ENCODE measurements around the gene FARSB.

FARSB gene

DNA sequence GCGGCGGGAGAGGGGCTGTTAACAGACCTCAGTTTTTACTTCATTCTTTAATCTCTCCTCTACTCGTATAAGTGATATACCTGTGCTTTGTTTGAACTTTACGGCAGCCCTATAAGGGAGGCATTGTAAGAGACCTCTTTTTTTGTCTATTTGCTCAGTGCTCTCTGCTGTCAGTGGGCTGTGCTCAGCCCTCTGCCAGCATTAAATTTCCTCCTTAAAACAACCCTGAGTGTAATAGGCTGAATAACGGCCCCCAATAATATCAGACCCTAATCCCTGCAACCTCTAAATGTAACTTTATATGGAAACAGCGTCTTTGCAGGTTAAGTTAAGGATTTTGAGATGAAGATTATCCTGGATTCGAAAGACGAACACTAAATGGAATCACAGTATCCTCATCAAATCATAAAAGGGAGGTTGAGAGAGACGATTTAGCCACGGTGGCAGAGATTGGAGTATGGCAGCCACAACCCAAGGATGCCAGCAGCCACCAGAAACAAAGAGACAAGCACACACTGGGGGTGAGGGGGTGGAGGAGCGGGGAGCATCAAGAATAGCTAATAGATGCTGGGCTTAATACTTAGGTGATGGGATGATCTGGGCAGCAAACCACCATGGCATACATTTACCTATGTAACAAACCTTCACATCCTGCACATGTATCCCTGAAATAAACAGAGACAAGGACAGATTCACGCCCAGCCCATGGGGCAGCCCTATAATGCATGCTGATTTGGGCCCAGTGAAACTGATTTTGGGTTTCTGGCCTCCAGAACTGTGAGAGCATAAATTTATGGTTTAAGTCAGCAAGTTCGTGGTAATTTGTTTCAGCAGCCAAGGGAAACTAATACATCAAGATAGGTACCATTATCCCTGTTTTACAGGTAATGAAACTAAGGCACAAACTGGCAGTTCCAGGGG lies 894 bp upstream of the FARSB start:
- no peak for DNase-seq

DNA sequence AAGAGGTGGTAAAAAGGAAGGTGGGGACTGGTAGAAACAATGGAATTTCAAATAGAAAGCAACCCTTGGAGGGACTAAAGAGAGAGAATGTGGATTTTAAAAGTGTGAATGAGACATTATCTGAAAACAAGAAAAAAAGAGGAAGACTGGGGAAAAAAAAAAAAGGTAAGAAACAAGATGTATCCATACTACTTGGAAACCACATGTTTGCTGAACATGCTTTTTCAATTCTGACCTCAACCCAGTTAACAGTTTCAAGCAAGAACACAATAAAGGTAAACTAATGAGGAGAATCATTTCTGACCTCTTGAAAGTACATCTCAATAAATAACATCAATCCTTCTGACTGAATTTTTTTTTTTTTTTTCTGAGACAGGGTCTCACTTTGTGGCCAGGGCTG lies 2.6 kb downstream of the FARSB start:
- DNase-seq, result no peak

DNA sequence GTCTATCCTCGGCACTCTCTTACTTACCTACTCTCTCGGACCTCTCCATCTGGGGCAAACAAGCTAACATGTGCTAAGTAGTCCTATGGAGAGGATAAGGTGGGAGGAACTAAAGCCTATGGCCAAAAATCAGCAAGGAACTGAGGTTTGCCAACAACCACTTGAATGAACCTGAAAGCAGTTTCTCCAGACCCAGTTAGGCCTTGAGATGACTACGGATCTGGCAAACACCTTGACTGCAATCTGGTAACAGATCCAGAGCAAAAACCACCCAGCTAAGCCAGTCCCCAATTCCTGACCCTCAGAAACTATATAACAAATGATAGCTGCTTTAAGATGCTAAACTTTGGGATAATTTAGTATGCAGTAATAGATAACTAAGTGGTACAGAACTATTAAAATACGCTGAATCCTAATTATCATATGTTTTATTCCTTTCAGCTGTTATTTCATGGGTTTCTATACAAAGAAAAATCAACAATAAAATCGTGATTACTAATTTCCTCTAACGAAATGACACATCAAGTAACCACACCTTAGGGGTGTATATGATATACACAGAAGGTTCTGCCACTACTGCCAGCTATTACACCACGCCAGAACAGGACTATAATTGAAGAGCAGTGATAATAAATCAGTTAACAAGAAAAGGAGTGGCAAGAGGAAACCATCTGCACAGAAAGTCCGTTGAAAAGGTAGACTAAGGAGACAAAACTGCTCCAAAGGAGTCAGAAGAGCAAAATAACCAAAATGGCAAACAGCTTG lies 3.2 kb downstream of the FARSB start:
- DNase-seq, result no peak

DNA sequence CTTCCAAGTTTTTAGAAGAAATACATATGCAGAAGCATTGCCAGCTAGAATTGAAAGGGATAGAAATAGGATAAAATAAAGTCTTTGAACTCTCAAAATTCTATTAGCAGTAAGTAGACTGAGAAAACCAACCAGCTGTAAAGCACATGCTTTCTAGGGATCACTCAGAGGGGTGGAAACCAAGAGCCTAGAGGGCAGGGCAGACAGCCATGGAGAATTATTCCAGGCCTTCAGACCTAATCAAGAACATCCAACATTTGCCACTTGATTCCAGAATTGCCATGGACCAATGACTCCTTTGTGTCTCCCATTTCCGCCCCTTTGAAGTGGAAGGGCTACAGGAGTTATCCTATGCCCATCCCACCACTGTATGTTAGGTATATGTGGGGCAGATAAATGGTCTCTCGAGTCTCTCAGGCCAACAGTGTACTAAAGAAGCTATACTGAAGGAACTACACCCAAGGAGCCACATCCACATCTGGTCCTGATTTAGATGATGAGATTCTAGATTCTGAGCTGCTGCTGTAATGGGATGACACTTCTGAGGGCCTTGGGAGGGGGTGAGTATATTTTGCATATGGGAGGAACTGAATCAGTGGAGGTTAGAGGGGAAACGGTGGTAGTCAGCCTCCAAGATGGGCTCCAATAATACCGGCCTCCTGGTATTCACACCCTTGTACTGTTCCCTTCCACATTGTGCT lies 4.0 kb downstream of the FARSB start:
- DNase-seq, result no peak

DNA sequence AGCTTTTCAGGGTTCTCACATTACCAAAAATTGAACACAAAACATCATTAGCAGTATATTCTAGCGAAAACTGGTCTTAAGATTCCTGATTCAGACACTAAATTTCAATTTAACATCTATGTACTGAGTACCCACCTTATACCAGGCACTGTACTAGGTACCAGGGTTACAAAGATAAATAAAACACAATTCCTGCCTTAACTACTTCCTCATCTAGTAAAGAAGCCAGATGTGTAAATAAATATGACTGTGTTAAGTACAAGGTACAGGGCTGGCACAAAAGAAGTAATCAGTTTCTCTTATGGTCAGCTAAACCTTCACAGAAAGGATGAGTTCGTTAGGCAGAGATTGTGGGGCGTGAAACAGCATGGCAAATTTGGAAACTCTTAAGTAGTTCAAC lies 6.1 kb downstream of the FARSB start:
- DNase-seq, result no peak

DNA sequence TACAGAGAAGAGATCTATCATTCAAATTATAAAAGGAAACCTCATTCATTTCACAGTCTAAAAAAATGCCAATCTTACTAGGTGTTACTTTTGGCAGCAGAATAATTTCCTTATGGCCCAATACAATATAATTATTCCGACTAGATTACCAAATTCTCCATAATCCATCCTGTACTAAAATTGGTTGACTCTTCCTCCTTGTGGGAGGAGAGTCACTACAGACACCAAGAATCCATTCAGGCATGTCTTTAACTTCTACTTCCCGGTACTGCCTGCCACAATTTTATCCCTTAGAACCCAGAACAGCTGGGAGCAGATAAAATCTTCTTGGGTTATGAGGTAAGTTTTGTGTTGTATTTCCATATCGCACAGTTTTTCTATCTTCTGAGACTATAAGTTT lies 9.9 kb downstream of the FARSB start:
- no peak for DNase-seq

DNA sequence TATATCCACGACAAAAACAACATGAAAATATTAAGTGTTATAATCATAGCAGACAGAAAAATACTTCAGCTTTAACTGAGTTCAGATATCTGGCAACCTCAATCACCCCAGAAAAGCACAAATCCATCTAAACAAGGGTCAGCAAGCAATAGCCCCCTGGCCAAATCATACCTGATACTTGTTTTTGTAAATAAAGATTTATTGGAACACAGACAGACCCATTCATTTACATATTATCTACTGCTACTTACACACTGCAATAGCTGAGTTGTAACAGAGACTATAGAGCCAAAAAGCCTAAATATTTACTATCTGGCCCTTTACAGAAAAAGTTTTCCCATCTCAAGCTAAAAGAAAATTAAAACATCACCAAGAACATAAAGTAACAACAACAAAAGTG lies 12.8 kb downstream of the FARSB start:
- no peak for DNase-seq

DNA sequence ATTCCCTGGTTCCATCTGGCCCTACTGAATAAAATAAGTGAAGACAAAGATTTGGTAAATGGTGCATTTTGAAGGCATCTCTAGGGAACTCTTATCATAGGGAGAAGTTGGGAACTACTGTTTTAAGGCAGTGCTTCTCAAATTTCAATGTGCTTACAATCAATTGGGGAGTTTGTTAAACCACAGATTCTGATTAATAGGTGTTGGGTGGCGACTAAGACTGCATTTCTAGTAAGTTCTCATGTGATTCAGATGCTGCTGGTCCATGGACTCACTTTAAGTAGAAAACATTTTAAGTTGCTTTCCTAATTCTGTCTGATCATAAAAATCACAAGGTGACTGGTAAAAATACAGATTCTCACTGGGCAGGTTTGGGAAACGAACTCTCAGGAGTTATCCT lies 14.6 kb downstream of the FARSB start:
- no peak for DNase-seq

DNA sequence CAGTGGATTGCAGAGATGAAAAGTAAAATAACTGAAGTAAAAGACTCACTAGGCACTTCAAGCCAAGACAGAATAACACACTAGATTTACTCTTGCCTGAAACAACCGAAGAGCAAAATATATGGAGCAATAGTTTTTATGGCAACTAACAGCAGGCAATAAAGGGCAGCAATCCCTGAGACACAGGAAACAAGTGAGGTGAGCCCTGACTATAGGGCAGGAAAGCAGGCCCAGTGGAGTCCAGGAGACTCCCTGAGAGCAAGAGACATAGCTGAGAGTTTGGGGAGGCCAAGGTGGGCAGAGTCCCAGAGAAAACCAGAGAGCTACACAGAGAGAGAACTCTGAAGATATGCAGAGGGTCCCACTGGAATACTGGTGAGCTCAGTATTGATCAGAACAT lies 18.8 kb downstream of the FARSB start:
- no peak for DNase-seq

DNA sequence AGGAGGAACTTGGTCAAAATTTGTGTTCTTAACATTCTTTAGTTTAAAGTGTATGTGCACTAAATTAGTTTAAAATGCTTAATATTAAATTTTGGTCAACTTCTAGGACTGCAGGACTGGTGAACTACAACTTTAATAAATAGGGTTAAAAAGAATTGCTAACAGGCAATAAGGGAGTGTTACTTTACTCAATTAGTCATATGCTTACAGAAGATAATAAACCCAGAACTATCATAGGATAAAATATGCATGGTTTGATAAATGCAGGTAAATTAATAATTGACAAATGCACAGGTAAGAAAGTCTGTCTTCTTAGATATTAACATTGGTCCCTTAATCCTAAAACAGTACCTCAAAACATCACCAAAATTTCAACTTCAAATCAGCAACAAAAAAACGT lies 20.6 kb downstream of the FARSB start:
- no peak for DNase-seq

DNA sequence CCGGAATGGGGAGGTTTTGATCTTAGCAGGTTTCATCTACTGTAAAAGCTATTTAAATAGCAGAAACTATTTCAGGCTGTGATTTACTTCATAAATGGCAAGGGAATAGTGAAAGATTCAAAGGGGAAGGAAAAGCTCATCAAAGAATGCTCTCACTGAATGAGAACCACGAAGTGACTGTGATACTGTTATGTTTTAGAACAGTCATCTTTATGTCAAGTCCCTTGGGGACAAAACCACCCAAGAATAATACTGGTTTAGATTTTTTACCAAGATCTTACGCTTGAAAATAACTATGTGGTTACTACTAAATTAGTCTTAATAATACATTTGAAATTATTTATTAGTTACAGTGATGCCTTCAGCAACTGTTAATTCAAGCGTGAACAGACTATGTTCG lies 28.1 kb downstream of the FARSB start:
- no peak for DNase-seq

DNA sequence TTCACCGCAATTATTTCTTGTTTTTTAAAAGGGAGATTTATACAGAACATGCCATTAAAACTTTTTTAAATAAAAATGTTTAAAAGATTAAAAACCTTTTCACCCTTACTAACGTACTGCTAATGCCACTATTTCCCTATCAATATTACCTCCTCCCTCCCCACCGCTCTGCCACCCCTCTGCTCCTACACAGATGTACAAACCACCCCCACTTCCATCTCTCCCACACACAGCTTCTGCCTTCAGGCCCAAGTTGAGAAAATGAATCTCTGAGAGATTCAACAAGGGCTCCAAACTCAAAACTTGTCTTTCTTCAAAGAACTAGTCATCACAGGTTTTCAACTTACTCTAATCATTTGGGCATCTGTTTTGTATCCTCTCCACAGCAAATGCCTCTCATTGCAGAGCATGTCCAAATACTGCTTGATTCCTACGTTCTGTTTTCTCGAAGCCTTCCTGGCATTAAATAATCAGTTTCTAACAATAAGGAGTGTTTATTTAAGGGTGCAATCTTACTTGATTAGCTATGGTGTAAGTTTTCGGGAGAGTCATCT lies 32.1 kb downstream of the FARSB start:
- DNase-seq, result no peak

DNA sequence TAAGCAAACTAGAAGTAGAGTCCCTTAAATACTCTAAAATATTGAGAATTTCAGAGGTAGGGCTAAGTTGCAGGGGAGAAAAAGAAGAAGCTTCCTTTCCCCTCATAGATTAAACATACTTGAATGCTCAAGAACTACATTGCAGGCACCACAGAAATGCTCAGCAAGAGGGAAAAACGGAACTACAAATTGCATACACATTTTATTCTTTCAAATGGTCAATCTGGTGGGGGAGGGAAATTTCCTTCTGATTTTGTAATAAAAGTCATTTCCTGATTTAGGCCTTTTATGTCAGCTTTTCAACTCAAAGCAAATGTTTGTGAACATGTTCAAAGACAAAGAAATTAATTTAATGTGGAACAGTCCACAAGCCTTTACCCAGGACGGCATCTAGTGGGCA lies 33.0 kb downstream of the FARSB start:
- DNase-seq, result no peak

DNA sequence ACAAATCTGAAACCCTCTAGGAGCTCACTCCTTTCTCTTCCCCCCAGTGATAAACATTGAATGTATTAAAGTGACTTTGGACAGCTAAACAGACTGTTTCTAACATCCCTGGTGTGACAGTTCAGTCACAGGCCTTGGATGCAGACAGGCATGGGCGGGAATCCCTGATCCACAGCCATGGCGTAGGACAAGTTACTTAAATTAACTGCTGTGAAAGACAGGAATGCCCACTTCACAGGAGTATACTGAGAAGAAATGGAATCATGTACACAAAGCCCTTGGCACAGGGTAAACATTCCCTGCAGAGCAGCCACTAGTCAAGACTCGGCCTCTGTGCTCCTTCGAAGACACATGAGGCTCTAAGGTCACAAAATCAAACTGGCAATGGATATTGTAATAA lies 34.0 kb downstream of the FARSB start:
- no peak for DNase-seq

DNA sequence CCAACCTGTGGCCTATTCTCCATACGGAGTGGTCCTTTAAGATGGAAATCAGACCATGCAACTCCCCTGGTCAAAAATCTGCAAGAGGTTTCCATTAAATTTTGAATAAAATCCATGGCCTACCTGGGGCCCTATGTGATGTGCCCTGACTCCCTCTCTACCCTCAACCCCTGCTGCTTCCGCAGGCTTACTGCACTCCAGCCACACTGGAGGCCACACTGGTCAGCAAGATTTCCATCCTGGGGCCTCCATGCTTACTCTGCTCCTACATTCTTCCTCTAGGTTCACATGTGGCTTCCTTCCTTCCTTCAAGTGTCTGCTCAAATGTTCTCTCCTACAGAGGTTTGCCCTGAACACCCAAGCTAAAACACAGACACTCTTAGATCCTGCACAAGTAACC lies 40.6 kb downstream of the FARSB start:
- no peak for DNase-seq

DNA sequence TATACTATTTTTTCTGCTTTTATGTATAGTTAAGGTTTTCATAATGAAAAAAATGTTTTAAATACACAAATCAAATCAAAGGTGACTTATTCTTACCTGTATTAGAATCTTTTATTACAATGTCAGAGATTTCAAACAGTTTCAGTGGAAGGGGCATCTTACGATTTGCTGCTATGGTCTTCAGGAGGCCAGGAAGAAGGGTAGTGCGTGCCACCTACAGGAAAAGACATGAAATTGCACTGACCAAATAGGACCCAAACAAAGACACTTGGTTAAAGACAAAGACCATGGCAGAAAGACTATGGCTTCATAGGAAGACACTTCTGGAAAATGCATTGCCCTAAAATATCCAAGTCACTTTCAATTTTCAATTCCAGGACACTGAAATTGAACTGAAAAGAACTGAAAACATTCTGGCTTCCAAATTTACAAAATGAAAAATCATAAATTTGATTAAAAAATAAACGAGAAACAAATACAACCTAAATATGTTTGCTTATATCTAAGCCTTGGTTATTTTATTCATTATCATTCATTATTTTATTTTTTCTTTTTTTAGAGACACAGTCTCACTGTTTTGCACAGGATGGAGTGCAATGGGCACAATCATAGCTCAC lies 42.1 kb downstream of the FARSB start:
- DNase-seq, result peak; percentile 48

DNA sequence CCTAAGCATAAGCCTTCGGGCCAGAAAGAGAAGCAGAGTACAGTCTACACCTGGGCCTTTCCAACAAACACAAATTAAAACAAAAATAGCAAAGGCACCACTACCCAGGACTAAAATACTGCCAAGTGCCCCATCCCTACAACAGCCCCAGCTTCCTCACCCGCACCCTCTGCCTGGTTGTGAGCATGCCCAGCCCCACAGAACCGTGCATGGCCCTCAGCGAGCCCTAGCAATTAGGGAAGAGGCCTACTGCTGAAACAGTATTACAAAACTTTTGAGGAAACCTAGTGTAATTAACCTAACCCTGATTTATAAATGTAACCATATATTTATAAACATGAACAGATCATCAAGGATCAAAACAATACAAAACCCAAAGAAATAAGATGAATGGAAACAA lies 44.2 kb downstream of the FARSB start:
- DNase-seq, result no peak

DNA sequence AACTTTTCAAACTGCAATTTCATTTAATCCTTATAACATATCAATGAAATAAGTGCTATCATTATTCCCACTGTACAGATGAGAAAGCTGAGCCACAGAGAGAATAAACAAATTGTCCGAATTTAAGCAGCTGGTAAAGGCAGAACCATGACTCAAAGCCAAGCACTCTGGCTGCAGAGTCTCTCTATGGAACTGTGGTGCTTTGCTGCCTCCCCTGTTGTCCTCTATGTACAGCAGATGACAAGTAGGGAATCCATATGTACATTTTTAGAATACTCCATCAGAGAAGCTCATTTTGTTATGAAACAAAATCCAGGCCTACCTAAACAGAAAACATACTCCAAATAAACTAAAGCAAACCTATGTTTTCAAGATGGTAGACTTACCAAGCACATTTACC lies 45.1 kb downstream of the FARSB start:
- no peak for DNase-seq

DNA sequence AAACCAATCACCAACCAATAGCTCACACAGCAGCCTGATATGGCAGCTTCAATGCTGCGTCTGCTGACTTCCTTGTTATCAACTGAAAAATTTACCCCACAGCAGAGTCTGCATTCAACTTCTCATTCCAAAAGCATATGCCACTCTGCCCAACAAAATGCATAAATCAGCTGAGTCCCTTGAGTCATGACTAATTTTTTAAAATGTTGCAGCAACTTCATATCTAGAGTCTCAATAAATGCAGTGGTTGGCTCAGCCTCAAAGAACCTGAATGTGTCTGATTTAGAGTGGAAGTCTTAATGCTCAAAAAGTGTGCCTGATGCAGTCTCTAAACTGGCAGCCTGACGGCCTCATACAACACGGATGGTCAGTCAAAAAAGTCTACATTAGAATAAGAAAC lies 46.5 kb downstream of the FARSB start:
- DNase-seq, result no peak

DNA sequence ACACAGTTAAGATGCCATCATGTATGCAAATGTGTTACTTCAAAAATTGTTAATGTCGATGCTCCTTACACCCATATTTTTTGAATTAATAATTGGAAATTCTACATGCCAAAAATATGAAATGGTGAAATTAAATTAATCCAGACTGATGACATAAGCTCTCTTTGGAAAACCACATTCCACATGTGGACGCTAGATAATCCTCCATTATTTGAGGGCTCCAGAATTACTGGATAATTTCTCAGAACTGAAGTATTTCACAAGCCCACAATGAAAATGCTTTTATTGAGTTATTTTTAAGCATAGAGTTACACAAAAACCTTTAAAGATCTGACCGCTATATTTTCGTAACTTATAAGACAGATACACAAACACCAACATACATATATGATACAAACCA lies 47.8 kb downstream of the FARSB start:
- no peak for DNase-seq

DNA sequence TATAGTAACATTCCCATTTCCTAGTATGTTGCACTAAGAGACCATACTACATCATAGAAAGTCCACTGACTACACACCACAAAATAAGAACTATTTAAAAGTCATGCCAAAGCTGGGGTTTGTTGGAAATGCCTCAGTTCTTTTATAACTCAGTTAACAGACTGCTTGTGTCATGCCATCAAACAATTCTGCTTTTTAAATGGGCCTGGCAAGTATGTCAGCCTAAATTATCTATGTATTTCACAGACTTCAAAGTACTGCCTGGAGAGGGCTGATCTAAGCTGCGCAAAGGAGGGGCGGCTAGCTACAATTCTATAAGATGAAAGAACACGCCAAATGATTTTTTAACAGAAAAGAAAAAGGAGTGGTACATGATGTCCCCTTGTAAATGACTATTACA lies 49.6 kb downstream of the FARSB start:
- DNase-seq, result no peak

DNA sequence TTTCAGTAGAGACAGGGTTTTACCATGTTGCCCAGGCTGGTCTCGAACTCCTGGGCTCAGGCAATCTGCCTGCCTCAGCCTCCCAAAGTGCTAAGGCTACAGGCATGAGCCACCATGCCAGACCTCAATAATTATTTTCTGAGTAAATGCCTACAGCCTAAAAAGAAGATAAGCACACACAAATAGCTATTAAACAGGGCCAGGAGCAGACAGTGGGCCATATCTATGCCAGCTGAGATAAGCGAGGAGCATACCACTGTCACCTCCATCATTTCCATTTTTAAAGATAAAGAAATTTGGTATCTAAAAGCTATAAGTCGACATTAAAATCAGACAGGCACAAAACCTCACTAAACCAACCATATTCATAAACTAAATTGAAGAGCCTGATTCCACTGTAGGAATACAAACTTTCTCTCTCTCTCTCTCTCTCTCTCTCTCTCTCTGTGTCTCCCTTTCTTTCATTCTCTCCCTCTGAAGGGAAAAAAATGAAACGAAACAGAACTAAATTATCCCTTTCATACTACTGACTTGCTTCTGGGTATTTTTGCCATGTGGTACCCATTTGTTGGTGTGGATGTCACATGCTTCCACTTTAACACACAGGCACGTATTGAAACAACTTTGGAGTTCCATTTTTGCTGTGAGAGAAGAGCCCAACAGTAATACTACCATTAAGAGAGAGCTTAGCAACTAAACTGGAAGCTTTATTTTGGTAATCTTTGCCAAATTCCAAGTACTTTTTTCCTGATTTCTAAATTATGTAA lies 51.0 kb downstream of the FARSB start:
- DNase-seq, result no peak
